GM18507 (cell line): Measurements from ENCODE around the gene TMEM221.

ENCODE experiments used
- DNase-seq: peaks from one replicate; pipeline ENCODE4 v3.0.0; 2011; ENCODE audit warnings: low read depth; ENCODE audit not compliant: insufficient read length; ENCODE audit errors: extremely low spot score
- FAIRE-seq: peaks from 2 replicates; lab custom pipeline; 2011; peaks lifted over from hg19 to GRCh38; lab: Jason Lieb, UNC

Gene TMEM221

DNA sequence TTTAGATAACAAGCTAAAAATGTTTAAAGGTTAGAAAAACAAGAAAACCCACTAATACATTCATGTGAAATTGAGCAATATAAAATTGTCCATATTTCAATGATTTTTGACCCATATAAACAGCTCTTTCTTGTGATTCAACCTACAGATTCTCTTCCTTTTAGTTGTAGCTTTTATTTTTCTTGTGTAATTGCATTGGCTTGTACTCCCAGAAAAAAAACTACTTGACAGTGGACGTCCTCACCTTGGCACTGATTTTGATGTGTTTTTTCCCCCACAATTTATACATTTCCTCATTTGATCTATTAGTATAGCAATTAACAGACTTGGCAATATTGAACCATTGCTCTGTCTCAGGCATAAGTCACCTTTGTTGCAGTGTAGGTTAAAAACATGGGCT is 59.2 kb downstream of the TMEM221 start:
- DNase-seq: no peak
- no peak for FAIRE-seq

- FAIRE-seq (no peak), DNase-seq (no peak)
These were observed 62.4 kb downstream of the TMEM221 start for GRCh38 chr19:17385878-17386611.
